HG02840 (cell line): Measurements from ENCODE around the gene KCNQ5.

Experiments used
- ATAC-seq: cut with Tn5 transposase; IDR thresholded peaks from one replicate; pipeline ENCODE4 v1.9.1; 2021; ENCODE audit warnings: mild to moderate bottlenecking, moderate library complexity, moderate number of reproducible peaks; ENCODE audit not compliant: unreplicated experiment, low FRiP score

Gene KCNQ5

GRCh38 chr6:73030791-73031782 lies 409.2 kb downstream of the KCNQ5 start:
- ATAC-seq, result no peak

GRCh38 chr6:73032586-73032985 lies 410.7 kb downstream of the KCNQ5 start:
- ATAC-seq, result no peak

GRCh38 chr6:73036689-73037088 lies 414.8 kb downstream of the KCNQ5 start:
- ATAC-seq, result no peak

GRCh38 chr6:73041051-73041450 lies 419.2 kb downstream of the KCNQ5 start:
- ATAC-seq, result no peak

GRCh38 chr6:73042892-73043291 lies 421.0 kb downstream of the KCNQ5 start:
- no peak for ATAC-seq

- ATAC-seq, result no peak
These were observed 421.6 kb downstream of the KCNQ5 start for GRCh38 chr6:73043446-73043845.

- ATAC-seq, result no peak
These were observed 423.7 kb downstream of the KCNQ5 start for GRCh38 chr6:73045609-73046008.

- no peak for ATAC-seq
These were observed 425.9 kb downstream of the KCNQ5 start for GRCh38 chr6:73047801-73048200.

GRCh38 chr6:73049971-73050594 lies 428.2 kb downstream of the KCNQ5 start:
- no peak for ATAC-seq

GRCh38 chr6:73050706-73051105 lies 428.8 kb downstream of the KCNQ5 start:
- no peak for ATAC-seq

- no peak for ATAC-seq
These were observed 429.3 kb downstream of the KCNQ5 start for GRCh38 chr6:73051147-73051546.

- no peak for ATAC-seq
These were observed 433.1 kb downstream of the KCNQ5 start for GRCh38 chr6:73054958-73055357.

- ATAC-seq, result no peak
These were observed 436.9 kb downstream of the KCNQ5 start for GRCh38 chr6:73058736-73059135.

GRCh38 chr6:73062130-73062529 lies 440.3 kb downstream of the KCNQ5 start:
- no peak for ATAC-seq

- ATAC-seq, result no peak
These were observed 441.0 kb downstream of the KCNQ5 start for GRCh38 chr6:73062837-73063236.

GRCh38 chr6:73064266-73064665 lies 442.4 kb downstream of the KCNQ5 start:
- no peak for ATAC-seq

- ATAC-seq, result no peak
These were observed 451.4 kb downstream of the KCNQ5 start for GRCh38 chr6:73073238-73073637.

GRCh38 chr6:73074175-73074574 lies 452.3 kb downstream of the KCNQ5 start:
- ATAC-seq, result no peak

- no peak for ATAC-seq
These were observed 454.5 kb downstream of the KCNQ5 start for GRCh38 chr6:73076211-73076954.

- no peak for ATAC-seq
These were observed 456.5 kb downstream of the KCNQ5 start for GRCh38 chr6:73078333-73078862.
